ENCODE data around the gene FMO5.

Gene FMO5

DNA sequence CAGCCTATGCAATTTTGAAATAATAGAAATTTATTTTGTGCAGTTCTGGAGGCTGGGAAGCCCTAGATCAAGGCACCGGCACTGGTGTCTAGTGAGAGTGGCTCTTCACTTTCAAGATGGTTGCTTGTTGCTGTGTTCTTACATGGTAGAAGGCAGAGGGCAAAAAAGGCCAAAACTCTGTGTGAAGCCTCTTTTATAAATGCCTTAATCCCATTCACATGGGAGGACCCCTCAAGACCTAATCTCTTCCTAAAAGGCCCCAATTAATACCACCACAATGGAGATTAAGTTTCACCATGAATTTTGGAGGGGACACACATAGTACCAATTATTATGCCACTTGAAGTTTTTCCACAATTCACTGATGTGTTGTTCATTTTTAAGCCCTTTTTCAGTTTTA is 73.9 kb downstream of the FMO5 start:
- H3K36me3 ChIP-seq (ENCODE audit: control insufficient read depth, insufficient read depth, low read length) = no peaks in the 10 kb centered on the region
- no peak for DNase-seq (ENCODE audit: extremely low read depth, insufficient read length)
- H3K27me3 ChIP-seq (replicated peaks; ENCODE audit: control insufficient read depth, insufficient read depth, low read length) = no peaks in the 10 kb centered on the region
- no peak overlapping the region for H3K4me3 ChIP-seq (replicated peaks; ENCODE audit: low read depth, low read length)
- no peak for TF ChIP-seq CTCF (IDR thresholded peaks at IDR 0.05; ENCODE audit: insufficient read depth, low read length, poor library complexity, severe bottlenecking)

DNA sequence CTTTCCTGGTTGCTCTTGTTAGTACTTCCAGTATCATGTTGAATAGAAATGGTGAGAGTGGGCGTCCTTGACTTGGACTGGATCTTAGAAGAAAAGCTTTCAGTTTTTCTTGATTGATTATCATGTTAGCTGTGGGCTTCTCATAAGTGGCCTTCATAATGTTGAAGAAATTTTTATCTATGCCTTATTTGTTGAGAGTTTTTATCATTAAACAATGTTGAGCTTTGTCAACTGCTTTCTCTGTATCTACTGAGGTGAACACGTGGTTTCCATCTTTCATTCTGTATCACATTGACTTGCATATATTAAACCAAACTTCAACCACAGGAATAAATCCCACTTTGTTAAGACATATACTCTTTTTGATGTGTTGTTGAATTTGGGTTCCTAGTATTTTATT is 82.3 kb downstream of the FMO5 start:
- no peak overlapping the region for H3K4me3 ChIP-seq (replicated peaks; ENCODE audit: low read depth, low read length)
- no peak for DNase-seq (ENCODE audit: extremely low read depth, insufficient read length)

More for the DNA sequence above, 82.3 kb downstream of the FMO5 start:
- H3K36me3 ChIP-seq (ENCODE audit: control insufficient read depth, insufficient read depth, low read length) = no peaks in the 10 kb centered on the region
- TF ChIP-seq CTCF (IDR thresholded peaks at IDR 0.05; ENCODE audit: insufficient read depth, low read length, poor library complexity, severe bottlenecking) = no peak
- H3K27me3 ChIP-seq (replicated peaks; ENCODE audit: control insufficient read depth, insufficient read depth, low read length) = no peaks in the 10 kb centered on the region

Measured in GM06990 (cell line).